Skeletal muscle tissue (tissue), 4 donors: ENCODE measurements around the gene FADS3. TPM values are rescaled to one million over a fixed set of nuclear protein-coding genes. Genes with fewer than 3 reads are reported as not detected.

ENCODE experiments used
- H3K27ac ChIP-seq: one replicate; pipeline ENCODE4 v1.7.0; 2013; ENCODE audit warnings: mild to moderate bottlenecking, low read depth, low read length, inconsistent platforms
- H3K27me3 ChIP-seq, 3 donors: one replicate each; pipeline ENCODE4 v1.7.0; 2013; ENCODE audit warnings: low read length in 3 of 3; ENCODE audit not compliant: control insufficient read depth in 3 of 3, insufficient read depth in 3 of 3
- H3K36me3 ChIP-seq, 3 donors: one replicate each; pipeline ENCODE4 v1.7.0; 2013; ENCODE audit warnings: low read length in 3 of 3; ENCODE audit not compliant: control insufficient read depth in 3 of 3, insufficient read depth in 3 of 3
- H3K4me1 ChIP-seq, 3 donors: one replicate each; pipeline ENCODE4 v1.7.0; 2013; ENCODE audit warnings: low read length in 3 of 3, mild to moderate bottlenecking in 3 of 3; ENCODE audit not compliant: control insufficient read depth in 3 of 3, insufficient read depth in 3 of 3
- H3K4me3 ChIP-seq, 3 donors: one replicate each; pipeline ENCODE4 v1.7.0; 2013; ENCODE audit warnings: low read length in 3 of 3
- H3K9ac ChIP-seq, 3 donors: one replicate each; pipeline ENCODE4 v1.7.0; 2013; ENCODE audit warnings: low read length in 3 of 3, mild to moderate bottlenecking in 3 of 3, moderate library complexity in 2 of 3, low read depth in 1 of 3
- H3K9me3 ChIP-seq, 3 donors: one replicate each; pipeline ENCODE4 v1.7.0; 2013; ENCODE audit warnings: low read length in 3 of 3; ENCODE audit not compliant: control insufficient read depth in 3 of 3
- total RNA-seq: library from RNA; depleted of rRNA; stranded (reverse); fragments of >200 nt; gene quantifications from one replicate; pipeline ENCODE4 v1.2.3, GENCODE V29; 2014
- donor health status: Osteomylitis.

The FADS3 gene
- total RNA-seq, 1 donor from 2014 or later: 43.3 TPM

DNA sequence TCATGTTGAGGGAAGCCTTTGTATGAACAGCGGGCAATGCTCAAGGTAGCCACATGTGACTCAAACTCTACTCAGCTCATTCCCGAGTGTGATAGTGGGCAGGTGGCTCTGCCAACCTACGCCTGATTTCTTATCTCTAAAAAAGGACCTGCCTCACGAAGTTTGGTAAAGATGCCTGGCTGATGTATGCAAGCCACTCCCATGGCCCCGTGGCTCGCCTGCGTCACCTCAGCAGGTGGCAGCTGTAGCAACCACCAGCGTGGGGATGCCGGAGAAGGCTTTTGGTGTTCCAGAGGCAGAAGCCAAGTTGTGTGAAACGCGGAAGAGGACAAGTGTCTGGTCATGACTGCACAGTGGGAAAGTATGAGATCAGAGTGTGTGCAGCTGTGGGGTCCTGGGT lies 57.9 kb downstream of the FADS3 start:
- no peaks in the 10 kb centered on the region for H3K9me3 ChIP-seq
- H3K27ac ChIP-seq: no peak overlapping the region
- H3K9ac ChIP-seq: no peak overlapping the region
- H3K36me3 ChIP-seq: peaks cover 0 to 4% (median under 1%) of the 10 kb centered on the region in 3 donors
- peaks cover 17 to 43% (median 39%) of the 10 kb centered on the region in 3 donors for H3K4me1 ChIP-seq
- no peak overlapping the region for H3K4me3 ChIP-seq
- peaks cover 7 to 17% (median 10%) of the 10 kb centered on the region in 3 donors for H3K27me3 ChIP-seq

GRCh38 chr11:61832754-61833153 lies 58.6 kb downstream of the FADS3 start:
- Histone ChIP-seq H3K27me3 (peaks cover 11 to 21% (median 12%) of the 10 kb centered on the region in 3 donors), H3K27ac (no peak overlapping the region), H3K4me1 (peaks cover 21 to 47% (median 41%) of the 10 kb centered on the region in 3 donors), H3K9ac (no peak overlapping the region), H3K4me3 (no peak overlapping the region), H3K36me3 (peaks cover 0 to 3% (median 0%) of the 10 kb centered on the region in 3 donors), H3K9me3 (no peaks in the 10 kb centered on the region)

DNA sequence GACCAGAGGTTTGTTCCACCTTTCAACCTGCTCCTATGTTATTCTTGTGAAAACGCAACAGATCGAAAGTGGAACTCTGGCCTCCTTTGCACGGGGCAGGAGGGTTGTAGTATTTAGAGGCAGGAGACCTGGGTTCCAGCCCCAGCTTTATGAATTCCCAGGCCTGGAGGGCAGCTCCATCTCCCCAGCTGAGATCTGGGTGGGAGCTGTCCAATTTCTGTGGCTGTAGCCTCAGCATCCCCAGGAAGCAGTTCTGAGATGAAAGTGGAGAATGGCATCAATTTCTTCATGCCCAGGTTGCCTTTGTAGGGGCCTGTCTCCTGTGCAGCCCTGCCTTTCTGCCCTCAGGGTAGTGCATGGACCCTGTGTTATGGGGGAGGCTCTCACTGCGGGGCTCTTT lies 59.1 kb downstream of the FADS3 start:
- peaks cover 21 to 49% (median 44%) of the 10 kb centered on the region in 3 donors for H3K4me1 ChIP-seq
- no peak overlapping the region for H3K4me3 ChIP-seq
- H3K9me3 ChIP-seq: no peaks in the 10 kb centered on the region
- H3K27me3 ChIP-seq: peaks cover 12 to 26% (median 12%) of the 10 kb centered on the region in 3 donors
- no peak overlapping the region for H3K27ac ChIP-seq
- H3K9ac ChIP-seq: no peak overlapping the region
- peaks cover 0 to 3% (median 0%) of the 10 kb centered on the region in 3 donors for H3K36me3 ChIP-seq

DNA sequence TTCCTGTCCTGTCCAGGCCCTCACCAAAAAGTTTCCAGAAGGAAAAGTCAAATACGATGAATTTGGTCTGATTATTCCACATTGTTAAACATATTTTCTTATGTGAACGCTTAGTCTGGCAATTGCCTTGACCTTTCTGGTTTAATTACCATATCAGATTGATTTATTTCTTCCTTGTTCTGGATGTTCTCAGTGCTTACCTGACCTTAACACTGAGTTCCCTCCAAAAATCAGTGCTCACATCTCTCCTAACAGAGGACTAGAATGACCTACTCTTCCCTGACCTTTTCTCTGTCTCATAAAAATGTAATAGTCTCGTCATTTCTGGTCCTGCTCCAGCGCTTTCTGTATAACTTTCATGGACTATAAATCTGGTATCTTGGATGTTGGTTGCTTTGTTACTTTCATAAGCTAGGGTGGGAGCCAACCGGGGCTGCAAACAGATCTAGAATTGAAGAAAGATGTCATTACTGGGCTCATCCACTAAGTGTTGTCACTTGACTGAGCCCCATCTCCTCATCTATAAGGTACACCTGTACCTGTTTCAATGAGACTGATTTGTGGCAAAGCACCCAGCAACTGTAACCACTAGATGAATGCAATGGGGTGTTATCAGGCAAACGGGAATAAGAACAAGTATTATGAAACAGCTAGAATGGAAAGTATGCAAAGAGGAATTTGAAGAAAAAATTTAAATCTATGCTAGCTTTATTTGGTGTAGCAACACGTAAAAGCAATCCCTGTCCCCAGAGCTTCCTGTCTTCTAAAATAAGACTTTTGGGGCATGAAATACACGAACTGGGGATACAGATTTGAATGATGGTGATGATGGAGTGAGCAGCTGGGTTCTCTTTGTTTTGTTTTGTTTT lies 60.9 kb downstream of the FADS3 start:
- H3K9ac ChIP-seq: no peak overlapping the region
- H3K4me1 ChIP-seq: peaks cover 21 to 50% (median 48%) of the 10 kb centered on the region in 3 donors
- peak overlapping the region; percentile 76 for H3K27ac ChIP-seq
- peak overlapping the region in 1 of 3 donors; percentile 73 for H3K4me3 ChIP-seq
- H3K27me3 ChIP-seq: peaks cover 12 to 31% (median 16%) of the 10 kb centered on the region in 3 donors
- peaks cover 0 to 3% (median 0%) of the 10 kb centered on the region in 3 donors for H3K36me3 ChIP-seq
- H3K9me3 ChIP-seq: no peaks in the 10 kb centered on the region

DNA sequence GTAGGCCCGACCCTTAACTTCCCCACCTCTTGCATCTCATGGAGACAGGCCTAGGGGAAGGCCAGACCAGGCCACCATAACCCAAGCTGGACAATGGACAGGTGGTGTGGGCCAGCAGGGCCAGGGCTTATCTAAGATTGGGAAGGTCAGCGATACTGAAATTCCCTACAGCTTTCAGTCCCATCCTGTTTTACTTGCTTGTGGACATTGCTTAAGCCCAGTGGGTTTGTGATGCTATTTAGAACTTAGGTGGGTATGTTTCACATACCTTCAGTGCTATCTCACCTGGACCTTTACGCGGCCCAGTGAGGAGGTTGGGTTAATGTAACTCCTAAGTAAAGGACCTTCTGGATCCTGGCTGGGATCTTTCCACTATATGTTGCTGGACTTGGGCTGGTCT lies 61.5 kb downstream of the FADS3 start:
- peaks cover 21 to 46% (median 45%) of the 10 kb centered on the region in 3 donors for H3K4me1 ChIP-seq
- H3K27me3 ChIP-seq: peaks cover 12 to 31% (median 16%) of the 10 kb centered on the region in 3 donors
- peak overlapping the region; percentile 76 for H3K27ac ChIP-seq
- peak overlapping the region; percentile 69 to 79 (median 73) for H3K4me3 ChIP-seq
- H3K9me3 ChIP-seq: no peaks in the 10 kb centered on the region
- H3K9ac ChIP-seq: peak overlapping the region in 2 of 3 donors; percentile 72 to 79
- H3K36me3 ChIP-seq: peaks cover 0 to 3% (median 0%) of the 10 kb centered on the region in 3 donors

DNA sequence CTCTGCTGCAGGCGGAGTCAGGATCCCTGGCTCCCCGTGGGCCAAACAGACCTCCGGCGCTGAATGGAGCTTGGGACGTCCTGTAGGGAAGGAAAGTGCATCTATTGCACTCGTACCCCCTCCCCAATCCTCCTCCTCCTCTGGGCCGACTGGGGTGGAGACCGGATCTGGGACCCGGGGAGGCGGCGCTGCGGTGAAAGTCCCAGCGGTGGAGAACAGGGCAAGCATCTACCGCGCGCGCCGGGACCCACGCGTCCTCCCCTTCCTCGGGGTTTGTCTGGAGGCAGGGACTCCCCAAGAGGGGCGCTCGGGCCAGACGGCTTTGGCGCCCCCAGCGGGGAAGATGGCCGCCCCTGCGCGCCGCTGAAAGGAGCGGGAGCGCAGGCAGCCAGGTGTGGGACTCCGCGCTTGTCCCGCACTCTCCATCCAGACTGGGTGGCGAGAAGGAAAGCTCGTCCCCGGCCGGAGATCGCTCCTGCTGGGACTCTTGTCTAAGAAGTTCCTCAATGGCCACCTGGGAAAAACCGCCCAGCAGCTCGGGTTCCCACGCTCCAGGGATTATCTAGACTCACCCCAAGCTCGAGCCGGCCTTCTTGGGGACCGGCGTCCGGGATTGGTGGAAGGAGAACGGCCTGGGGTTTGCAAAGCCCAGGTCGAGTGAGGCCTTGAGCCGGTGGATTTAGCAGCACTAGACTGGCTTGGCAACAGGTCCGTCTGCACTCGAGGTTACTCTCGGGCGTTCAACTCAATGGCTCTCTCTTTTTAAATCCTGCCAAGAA lies 62.5 kb downstream of the FADS3 start:
- Histone ChIP-seq H3K27ac (peak overlapping the region; percentile 76), H3K27me3 (peaks cover 12 to 31% (median 16%) of the 10 kb centered on the region in 3 donors), H3K4me3 (peak overlapping the region; percentile 69 to 79 (median 73)), H3K4me1 (peaks cover 13 to 38% (median 37%) of the 10 kb centered on the region in 3 donors), H3K9me3 (no peaks in the 10 kb centered on the region), H3K9ac (peak overlapping the region; percentile 48 to 79 (median 72)), H3K36me3 (peaks cover 0 to 3% (median 0%) of the 10 kb centered on the region in 3 donors)

DNA sequence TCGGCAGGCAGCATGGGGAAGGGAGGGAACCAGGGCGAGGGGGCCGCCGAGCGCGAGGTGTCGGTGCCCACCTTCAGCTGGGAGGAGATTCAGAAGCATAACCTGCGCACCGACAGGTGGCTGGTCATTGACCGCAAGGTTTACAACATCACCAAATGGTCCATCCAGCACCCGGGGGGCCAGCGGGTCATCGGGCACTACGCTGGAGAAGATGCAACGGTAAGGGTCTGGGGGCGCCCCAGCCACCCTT lies 63.0 kb downstream of the FADS3 start:
- Histone ChIP-seq H3K27me3 (peaks cover 12 to 31% (median 16%) of the 10 kb centered on the region in 3 donors), H3K9ac (peak overlapping the region; percentile 48 to 79 (median 72)), H3K4me3 (peak overlapping the region; percentile 69 to 79 (median 73)), H3K27ac (peak overlapping the region; percentile 76), H3K4me1 (peaks cover 10 to 36% (median 35%) of the 10 kb centered on the region in 3 donors), H3K36me3 (peaks cover 0 to 3% (median 0%) of the 10 kb centered on the region in 3 donors), H3K9me3 (no peaks in the 10 kb centered on the region)

- peak within 1 kb of the TSS; percentile 76 for H3K27ac ChIP-seq
- peak within 1 kb of the TSS; percentile 69 to 79 (median 73) for H3K4me3 ChIP-seq
- H3K36me3 ChIP-seq: peaks cover 0 to 3% (median 0%) of the 10 kb centered on the region in 3 donors
- peak within 1 kb of the TSS; percentile 53 to 79 (median 72) for H3K9ac ChIP-seq
- peaks cover 8 to 30% (median 16%) of the 10 kb centered on the region in 3 donors for H3K27me3 ChIP-seq
- no peaks in the 10 kb centered on the region for H3K9me3 ChIP-seq
- peaks cover 10 to 36% (median 34%) of the 10 kb centered on the region in 3 donors for H3K4me1 ChIP-seq
These were observed 63.6 kb downstream of the FADS3 start, which contains the start of gene FADS2 for GRCh38 chr11:61827571-61828378. FADS2 (plus strand) TSS chr11:61828300; CDS start chr11:61828391, 91 bp downstream.

- no peaks in the 10 kb centered on the region for H3K36me3 ChIP-seq
- no peaks in the 10 kb centered on the region for H3K9me3 ChIP-seq
- peak overlapping the region; percentile 35 to 79 (median 69) for H3K4me3 ChIP-seq
- H3K27me3 ChIP-seq: peaks cover 4 to 24% (median 16%) of the 10 kb centered on the region in 3 donors
- H3K4me1 ChIP-seq: peaks cover 10 to 30% (median 27%) of the 10 kb centered on the region in 3 donors
- H3K9ac ChIP-seq: peak overlapping the region; percentile 53 to 69 (median 59)
- peak overlapping the region; percentile 76 for H3K27ac ChIP-seq
These were observed 64.3 kb downstream of the FADS3 start for GRCh38 chr11:61826930-61827570.
